NCI-H2081 treated with DMSO at 0.1 percent for 48 hours (cell line): ENCODE results near the gene NR1H4.
"Not testable (repeated sequence)": the region's sequence is repeated elsewhere in the genome, so short reads cannot be mapped to it uniquely, and the experiment has no call there.

ENCODE experiments used
- DNase-seq: peaks from one replicate; lab custom pipeline; 2025; lab: John Stamatoyannopoulos, UW

Gene NR1H4

DNA sequence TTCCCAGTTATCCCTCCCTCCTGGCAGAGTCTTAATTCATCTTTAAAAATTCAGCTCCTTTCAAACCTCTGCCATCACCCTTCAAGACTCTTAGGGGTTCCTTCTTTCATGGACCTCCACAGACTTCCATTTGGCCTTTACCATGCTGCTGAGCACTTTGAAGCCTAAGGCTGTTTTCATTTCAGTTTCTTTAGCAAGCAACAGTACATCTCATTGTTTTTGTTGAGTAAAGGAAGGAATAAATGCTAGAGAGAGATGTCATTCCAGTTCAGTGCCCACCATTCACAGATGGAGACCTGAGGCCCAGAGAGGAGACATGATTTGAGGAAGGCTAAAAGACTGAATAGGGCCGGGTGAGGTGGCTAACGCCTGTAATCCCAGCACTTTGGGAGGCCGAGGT is 98.5 kb downstream of the NR1H4 start:
- DNase-seq, result no peak

GRCh38 chr12:100573292-100574186 is 99.9 kb downstream of the NR1H4 start, which contains the start of gene GAS2L3:
TSS of gene GAS2L3 (plus strand) at chr12:100573684. CDS start at chr12:100594905, 21,221 bp downstream.
- DNase-seq, result peak; percentile 57

GRCh38 chr12:100574187-100575074 is 100.8 kb downstream of the NR1H4 start:
- DNase-seq, result no peak

DNA sequence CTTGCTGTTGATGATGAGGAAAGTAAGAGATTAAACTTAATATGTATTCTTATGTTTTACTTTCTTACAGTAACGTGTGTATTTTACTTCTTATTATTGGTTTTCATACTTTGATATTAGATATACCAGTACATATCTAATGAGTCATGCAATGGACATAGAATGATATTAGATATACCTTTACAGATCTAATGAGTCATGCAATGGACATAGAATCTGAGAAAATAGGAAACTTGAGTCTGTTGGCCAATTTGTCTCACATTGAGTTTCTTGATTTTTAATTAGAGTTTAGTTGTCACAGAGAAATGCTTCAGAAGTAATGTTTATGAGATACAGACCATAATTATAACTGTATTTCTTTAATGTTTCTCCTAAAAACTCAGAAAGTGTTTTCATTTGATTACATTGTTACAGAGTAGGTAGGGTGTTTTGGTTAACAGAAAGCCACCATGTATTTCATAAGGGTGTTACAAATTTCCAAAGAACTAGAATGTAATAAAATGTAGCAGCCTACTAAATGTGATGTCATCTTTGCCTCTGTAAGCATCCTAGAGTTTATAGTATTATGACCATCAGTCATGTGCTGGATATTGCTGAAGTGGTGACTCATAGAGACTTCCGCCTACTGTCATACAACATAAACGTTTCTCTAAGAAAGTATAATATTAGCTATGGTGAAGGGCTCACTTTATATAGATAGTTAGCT is 102.8 kb downstream of the NR1H4 start:
- no peak for DNase-seq

DNA sequence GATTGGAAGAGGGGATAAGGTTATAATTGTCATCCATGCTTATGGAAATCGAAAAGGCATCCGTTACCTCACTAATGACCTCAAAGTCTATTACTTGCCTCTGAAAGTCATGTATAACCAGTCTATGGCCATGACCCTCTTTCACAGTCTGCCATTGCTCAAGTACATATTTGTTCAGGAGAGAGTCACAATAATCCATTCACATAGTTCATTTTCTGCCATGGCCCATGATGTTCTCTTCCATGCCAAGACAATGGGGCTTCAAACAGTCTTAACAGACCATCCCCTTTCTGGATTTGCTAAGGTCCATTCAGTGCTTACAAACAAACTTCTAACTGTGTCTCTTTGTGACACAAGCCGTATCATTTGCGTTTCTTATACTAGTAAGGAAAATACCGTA is 105.3 kb downstream of the NR1H4 start:
- no peak for DNase-seq

- no peak for DNase-seq
Measured at GRCh38 chr12:100579844-100580243, 106.2 kb downstream of the NR1H4 start.

DNA sequence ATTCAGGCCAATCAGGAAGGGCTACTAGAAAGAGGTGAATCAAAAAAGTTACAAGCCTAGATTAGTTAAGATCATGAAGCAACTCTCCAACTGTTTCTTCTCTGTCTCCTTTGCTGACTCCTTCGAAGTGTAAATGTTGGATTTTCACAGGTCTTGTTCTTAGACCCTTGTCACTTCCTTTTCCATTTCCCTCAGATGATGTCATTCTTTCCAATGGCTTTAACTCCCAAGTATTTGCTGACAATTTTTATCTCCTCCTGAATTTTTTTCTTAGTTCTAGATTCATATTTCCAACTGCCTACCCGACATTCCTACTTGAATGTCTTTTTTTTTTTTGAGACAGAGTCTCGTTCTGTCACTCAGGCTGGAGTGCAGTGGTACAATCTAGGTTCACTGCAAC is 110.6 kb downstream of the NR1H4 start:
- DNase-seq, result no peak

GRCh38 chr12:100591979-100592378 is 118.3 kb downstream of the NR1H4 start:
- no peak for DNase-seq

GRCh38 chr12:100593490-100593889 is 119.8 kb downstream of the NR1H4 start:
- DNase-seq, result no peak

DNA sequence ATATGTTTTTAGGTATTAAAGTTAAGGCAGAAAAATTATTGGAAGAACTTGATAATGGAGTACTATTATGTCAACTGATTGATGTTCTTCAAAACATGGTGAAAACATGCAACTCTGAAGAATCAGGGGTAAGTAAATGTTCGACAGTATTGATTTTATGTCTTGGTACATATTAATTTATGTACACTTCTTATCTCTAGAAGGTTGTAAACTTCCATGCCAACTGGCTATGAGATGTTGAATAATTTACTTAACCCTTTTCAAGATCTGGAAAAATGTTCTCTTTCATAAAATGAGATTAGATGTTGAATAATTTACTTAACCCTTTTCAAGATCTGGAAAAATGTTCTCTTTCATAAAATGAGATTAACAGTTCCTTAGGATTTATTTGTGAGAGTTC is 128.0 kb downstream of the NR1H4 start:
- DNase-seq, result no peak

DNA sequence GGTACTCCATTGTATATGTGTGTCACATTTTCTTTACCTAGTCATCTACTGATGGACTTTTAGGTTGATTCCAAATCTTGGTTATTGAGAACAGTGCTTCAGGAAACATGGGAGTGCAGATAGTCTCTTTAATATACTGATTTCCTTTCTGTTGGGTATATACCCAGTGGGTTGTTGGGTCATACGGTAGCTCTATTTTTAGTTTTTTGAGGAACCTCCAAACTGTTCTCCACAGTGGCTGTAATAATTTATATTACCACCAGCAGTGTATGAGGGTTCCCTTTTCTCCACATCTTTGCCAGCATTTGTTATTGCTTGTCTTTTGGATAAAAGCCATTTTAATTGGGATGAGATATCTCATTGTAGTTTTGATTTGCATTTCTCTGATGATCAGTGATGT is 129.3 kb downstream of the NR1H4 start:
- DNase-seq, result not testable (repeated sequence)

DNA sequence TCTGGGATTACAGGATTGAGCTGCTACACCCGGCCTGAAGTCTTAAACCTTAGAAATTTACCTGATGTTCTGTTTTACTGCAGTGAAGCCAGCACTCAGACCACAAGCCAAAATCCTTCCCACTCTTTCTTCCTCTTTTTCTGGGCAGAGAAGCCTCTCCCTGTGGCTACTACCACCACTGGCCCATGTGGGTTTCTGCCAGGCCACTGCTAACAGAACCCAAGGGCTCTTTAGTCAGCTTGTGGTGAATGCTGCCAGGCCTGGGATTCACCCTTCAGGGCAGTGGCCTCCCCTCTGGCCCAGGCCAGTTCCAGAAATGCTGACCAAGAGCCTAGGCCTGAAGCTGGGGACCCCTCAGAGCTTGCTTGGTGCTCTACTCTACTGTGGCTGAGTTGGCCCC is 135.1 kb downstream of the NR1H4 start:
- DNase-seq, result no peak

GRCh38 chr12:100610666-100611430 is 137.2 kb downstream of the NR1H4 start:
- no peak for DNase-seq

- DNase-seq, result no peak
Measured at GRCh38 chr12:100612606-100613005, 138.9 kb downstream of the NR1H4 start.
